SK-N-SH treated with all-trans-retinoic acid at 6 μM for 48 hours (cell line): ENCODE data around the gene NSUN2.

Experiments
- ATAC-seq: fragments of 200-7000 bp; cut with Tn5 transposase; 3 replicates; pipeline ENCODE4 v1.9.1; 2020; ENCODE audit warnings: mild to moderate bottlenecking, moderate library complexity
- ARNTL ChIP-seq: fragments of 450-650 bp; formaldehyde crosslinking; IDR thresholded peaks from 2 replicates; pipeline ENCODE4 v1.5.0; 2020; ENCODE audit warnings: low read depth, mild to moderate bottlenecking, moderate library complexity, borderline replicate concordance
- BACH2 ChIP-seq: fragments of 250-450 bp; sonication (Bioruptor Pico); IDR thresholded peaks from 2 replicates; pipeline ENCODE4 v1.9.0; 2021; ENCODE audit warnings: mild to moderate bottlenecking, borderline replicate concordance
- CREB5 ChIP-seq: fragments of 250-450 bp; sonication (Bioruptor Pico); IDR thresholded peaks from 2 replicates; pipeline ENCODE4 v1.5.1; 2020; ENCODE audit warnings: low read depth, mild to moderate bottlenecking, moderate library complexity
- CSDC2 ChIP-seq: fragments of 250-450 bp; sonication (Bioruptor Pico); IDR thresholded peaks from 2 replicates; pipeline ENCODE4 v1.5.0; 2020; ENCODE audit warnings: mild to moderate bottlenecking, moderate library complexity
- CSRNP3 ChIP-seq: fragments of 250-450 bp; sonication (Bioruptor Pico); IDR thresholded peaks from 2 replicates; pipeline ENCODE4 v1.5.1; 2021; ENCODE audit warnings: mild to moderate bottlenecking, moderate library complexity
- ESRRG ChIP-seq: fragments of 250-450 bp; sonication (Bioruptor Pico); IDR thresholded peaks from 2 replicates; pipeline ENCODE4 v1.6.1; 2021; ENCODE audit warnings: mild to moderate bottlenecking
- GLIS3 ChIP-seq: fragments of 250-450 bp; sonication (Bioruptor Pico); IDR thresholded peaks from 2 replicates; pipeline ENCODE4 v1.5.0; 2020; ENCODE audit warnings: mild to moderate bottlenecking, moderate library complexity
- OSR1 ChIP-seq: fragments of 250-450 bp; sonication (Bioruptor Pico); IDR thresholded peaks from 2 replicates; pipeline ENCODE4 v1.8.0; 2022; ENCODE audit warnings: moderate library complexity, mild to moderate bottlenecking, inconsistent platforms
- PATZ1 ChIP-seq: fragments of 250-450 bp; sonication (Bioruptor Pico); IDR thresholded peaks from 2 replicates; pipeline ENCODE4 v1.8.0; 2020; ENCODE audit warnings: mild to moderate bottlenecking, moderate library complexity, borderline replicate concordance
- POU6F1 ChIP-seq: fragments of 250-450 bp; sonication (Bioruptor Pico); IDR thresholded peaks from 2 replicates; pipeline ENCODE4 v1.8.0; 2021; ENCODE audit warnings: low read depth, mild to moderate bottlenecking, moderate library complexity, borderline replicate concordance
- RARB ChIP-seq: fragments of 250-450 bp; sonication (Bioruptor Pico); IDR thresholded peaks from 2 replicates; pipeline ENCODE4 v1.8.0; 2021; ENCODE audit warnings: mild to moderate bottlenecking, moderate library complexity
- SNAI2 ChIP-seq: fragments of 250-450 bp; sonication (Bioruptor Pico); IDR thresholded peaks from 2 replicates; pipeline ENCODE4 v1.5.0; 2020; ENCODE audit warnings: mild to moderate bottlenecking, moderate library complexity
- TOX ChIP-seq: fragments of 250-450 bp; sonication (Bioruptor Pico); IDR thresholded peaks from 2 replicates; pipeline ENCODE4 v1.8.0; 2021; ENCODE audit warnings: mild to moderate bottlenecking, moderate library complexity, borderline replicate concordance
- TSHZ2 ChIP-seq: fragments of 250-450 bp; sonication (Bioruptor Pico); IDR thresholded peaks from 2 replicates; pipeline ENCODE4 v1.5.0; 2020; ENCODE audit warnings: mild to moderate bottlenecking, moderate library complexity
- ZC3H10 ChIP-seq: fragments of 250-450 bp; sonication (Bioruptor Pico); IDR thresholded peaks from 2 replicates; pipeline ENCODE4 v1.5.1; 2021; ENCODE audit warnings: mild to moderate bottlenecking, moderate library complexity
- ZFP3 ChIP-seq: fragments of 250-450 bp; sonication (Bioruptor Pico); IDR thresholded peaks from 2 replicates; pipeline ENCODE4 v1.5.0; 2020; ENCODE audit warnings: mild to moderate bottlenecking, moderate library complexity
- ZFP30 ChIP-seq: fragments of 450-650 bp; formaldehyde crosslinking; IDR thresholded peaks from 2 replicates; pipeline ENCODE4 v1.5.0; 2022; ENCODE audit warnings: mild to moderate bottlenecking, moderate library complexity
- ZNF565 ChIP-seq: fragments of 450-650 bp; formaldehyde crosslinking; conservative IDR thresholded peaks from 2 replicates; pipeline ENCODE4 v1.5.0; 2020; ENCODE audit warnings: low read depth, mild to moderate bottlenecking, moderate library complexity
- ZNF70 ChIP-seq: fragments of 450-650 bp; formaldehyde crosslinking; IDR thresholded peaks from 2 replicates; pipeline ENCODE4 v1.5.0; 2020; ENCODE audit warnings: mild to moderate bottlenecking, moderate library complexity
- ZNF8 ChIP-seq: fragments of 450-650 bp; formaldehyde crosslinking; IDR thresholded peaks from 2 replicates; pipeline ENCODE4 v1.5.0; 2020; ENCODE audit warnings: mild to moderate bottlenecking, moderate library complexity

Gene NSUN2

GRCh38 chr5:6567835-6568234, 65.0 kb downstream of the NSUN2 start:
- TF ChIP-seq CSRNP3 (CRISPR knock-in tag) (no peak), ZNF70 (no peak), OSR1 (CRISPR knock-in tag) (no peak), ARNTL (CRISPR knock-in tag) (no peak), ZC3H10 (no peak), CREB5 (CRISPR knock-in tag) (no peak), ZFP3 (no peak), ZNF565 (CRISPR knock-in tag) (no peak), POU6F1 (CRISPR knock-in tag) (no peak), ZFP30 (CRISPR knock-in tag) (no peak), ESRRG (CRISPR knock-in tag) (no peak), BACH2 (CRISPR knock-in tag) (no peak)
- ATAC-seq: no peak

- TF ChIP-seq ZNF70 (no peak), ZC3H10 (no peak), TOX (no peak), POU6F1 (CRISPR knock-in tag) (no peak), BACH2 (CRISPR knock-in tag) (no peak), RARB (CRISPR knock-in tag) (no peak), ARNTL (CRISPR knock-in tag) (no peak), ZFP3 (no peak), ESRRG (CRISPR knock-in tag) (no peak)
- no peak for ATAC-seq
Measured at GRCh38 chr5:6567068-6567467, 65.8 kb downstream of the NSUN2 start.

GRCh38 chr5:6565492-6565891, 67.4 kb downstream of the NSUN2 start:
- TF ChIP-seq CREB5 (CRISPR knock-in tag) (no peak), PATZ1 (CRISPR knock-in tag) (no peak), SNAI2 (CRISPR knock-in tag) (no peak), TOX (no peak), ZC3H10 (no peak), TSHZ2 (CRISPR knock-in tag) (no peak), OSR1 (CRISPR knock-in tag) (no peak), GLIS3 (CRISPR knock-in tag) (no peak), ZNF565 (CRISPR knock-in tag) (no peak), CSRNP3 (CRISPR knock-in tag) (no peak), ZFP30 (CRISPR knock-in tag) (no peak), POU6F1 (CRISPR knock-in tag) (no peak), ZNF70 (no peak), CSDC2 (CRISPR knock-in tag) (no peak), ESRRG (CRISPR knock-in tag) (no peak), ZNF8 (CRISPR knock-in tag) (no peak), RARB (CRISPR knock-in tag) (no peak)
- ATAC-seq: no peak
